Activated CD8-positive, alpha-beta memory T cell treated with anti-CD3 and anti-CD28 coated beads, Interleukin-2, amount 10 ng/mL, durations not matched to agents 7 days and 5 days (primary cell): ENCODE results near the gene PIK3R3. TPM values are rescaled to one million over a fixed set of nuclear protein-coding genes. Genes with fewer than 3 reads are reported as not detected.
A peak's percentile ranks its signal among the peaks of the same experiment; 100 is the strongest.
"Not testable (repeated sequence)": the region's sequence is repeated elsewhere in the genome, so short reads cannot be mapped to it uniquely, and the experiment has no call there.

Experiments used
- ATAC-seq: fragments of 150-1000 bp; cut with Tn5 transposase; one replicate; pipeline ENCODE4 v1.10.0; 2021; ENCODE audit warnings: moderate library complexity
- CTCF ChIA-PET: fragments of 350-600 bp; sonication (Branson Sonifier 250); formaldehyde crosslinking; loops from one replicate; lab custom pipeline; 2021; ENCODE audit warnings: antibody characterized with exemption; lab: Charles Lee
- DNase-seq: peaks from one replicate; pipeline ENCODE4 v3.0.0-alpha.2; 2020
- H3K27ac Mint-ChIP-seq: one replicate; pipeline ENCODE4 v1.8.0; 2021; ENCODE audit warnings: mild to moderate bottlenecking, mixed read lengths
- H3K27me3 Mint-ChIP-seq: one replicate; pipeline ENCODE4 v1.8.0; 2021; ENCODE audit warnings: mixed read lengths
- H3K36me3 Mint-ChIP-seq: one replicate; pipeline ENCODE4 v1.8.0; 2021; ENCODE audit warnings: mild to moderate bottlenecking, mixed read lengths
- H3K4me1 Mint-ChIP-seq: one replicate; pipeline ENCODE4 v1.8.0; 2021; ENCODE audit warnings: mixed read lengths
- H3K4me3 Mint-ChIP-seq: one replicate; pipeline ENCODE4 v1.8.0; 2021; ENCODE audit warnings: mild to moderate bottlenecking, moderate library complexity, mixed read lengths
- H3K9me3 Mint-ChIP-seq: one replicate; pipeline ENCODE4 v1.8.0; 2022; ENCODE audit warnings: low read depth, mixed read lengths
- total RNA-seq, 2 experiments: library from RNA; stranded (reverse); gene quantifications; one replicate each; pipeline ENCODE4 v1.2.3, GENCODE V29; 2021

Gene PIK3R3
- total RNA-seq, 2 experiments from 2014 or later, result 6.7 to 9.6 TPM

DNA sequence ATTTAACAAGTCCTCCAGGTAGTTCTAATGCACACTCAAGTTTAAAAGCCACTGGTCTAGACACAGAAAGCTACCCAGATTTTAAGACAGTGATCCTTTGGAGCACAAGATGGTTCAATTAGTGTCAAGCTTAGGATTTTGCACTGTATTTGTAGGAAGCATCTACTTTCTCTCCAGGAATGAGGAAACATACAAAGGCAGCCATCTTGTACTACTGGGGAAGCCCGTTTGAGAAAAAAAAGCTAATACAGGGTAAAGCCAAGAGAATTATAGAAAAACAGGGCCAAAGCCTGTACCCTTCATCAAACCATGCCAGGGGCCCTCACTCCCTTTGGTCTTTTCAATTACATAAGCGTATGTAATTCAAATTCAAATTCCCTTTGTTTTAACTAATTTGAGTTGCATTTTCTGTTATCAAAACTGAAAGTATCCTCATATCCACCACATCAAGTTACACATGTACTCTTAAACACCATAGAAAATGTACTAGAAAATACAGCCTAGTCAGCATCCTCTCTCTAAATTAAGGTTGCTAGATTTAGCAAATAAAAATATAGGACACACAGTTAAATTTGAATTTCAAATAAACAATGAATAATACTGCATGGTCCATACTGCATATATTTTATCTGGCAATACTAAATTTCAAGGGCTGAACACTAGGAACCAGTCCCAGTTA is 17.4 kb downstream of the PIK3R3 start:
- Mint-ChIP-seq H3K36me3 (no peaks in the 10 kb centered on the region), H3K27me3 (no peaks in the 10 kb centered on the region), H3K4me1 (peaks cover 10% of the 10 kb centered on the region), H3K27ac (peak overlapping the region; percentile 36), H3K9me3 (no peaks in the 10 kb centered on the region), H3K4me3 (no peak overlapping the region)
- ATAC-seq (no peak), DNase-seq (no peak)
- CTCF ChIA-PET, result interaction anchor here (0.8 to 1.3 kb wide), 2 partner anchors 8 to 9 kb away, joined by 3 read pairs; no protein-coding TSS in a partner anchor

DNA sequence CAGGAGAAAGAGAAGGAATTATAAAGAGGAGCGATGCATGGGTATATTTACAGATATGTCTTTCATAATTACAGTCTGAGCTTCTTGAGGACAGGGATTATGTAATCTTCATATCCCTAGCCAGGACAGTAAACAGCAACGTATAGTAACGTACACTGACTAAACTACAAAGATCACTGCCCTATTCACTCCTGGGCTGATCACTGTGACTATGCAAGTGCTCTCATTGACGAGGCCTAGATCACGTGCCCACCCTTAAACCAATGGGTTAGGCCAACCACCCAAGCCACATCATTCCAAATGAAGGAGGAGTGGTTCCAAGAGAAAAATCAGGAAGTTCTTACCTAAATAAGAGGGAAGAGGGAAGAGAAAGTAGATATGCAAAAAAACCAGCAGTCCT is 18.5 kb downstream of the PIK3R3 start:
- no peak for DNase-seq

GRCh38 chr1:46112108-46112507 is 20.3 kb downstream of the PIK3R3 start:
- H3K27ac Mint-ChIP-seq, result no peak overlapping the region
- CTCF ChIA-PET, result no interaction called here
- no peak for ATAC-seq
- peaks cover 9% of the 10 kb centered on the region for H3K4me1 Mint-ChIP-seq
- no peak for DNase-seq
- H3K36me3 Mint-ChIP-seq, result no peaks in the 10 kb centered on the region
- H3K9me3 Mint-ChIP-seq, result no peaks in the 10 kb centered on the region
- no peaks in the 10 kb centered on the region for H3K27me3 Mint-ChIP-seq
- no peak overlapping the region for H3K4me3 Mint-ChIP-seq

More for the DNA sequence above, 18.5 kb downstream of the PIK3R3 start:
- H3K4me3 Mint-ChIP-seq, result no peak overlapping the region
- ATAC-seq, result no peak
- H3K9me3 Mint-ChIP-seq, result no peaks in the 10 kb centered on the region
- no peak overlapping the region for H3K27ac Mint-ChIP-seq
- H3K4me1 Mint-ChIP-seq, result peaks cover 10% of the 10 kb centered on the region
- CTCF ChIA-PET, result no interaction called here
- H3K27me3 Mint-ChIP-seq, result no peaks in the 10 kb centered on the region
- H3K36me3 Mint-ChIP-seq, result no peaks in the 10 kb centered on the region

GRCh38 chr1:46110521-46110920 is 21.9 kb downstream of the PIK3R3 start:
- H3K4me1 Mint-ChIP-seq, result peaks cover 6% of the 10 kb centered on the region
- H3K27ac Mint-ChIP-seq, result no peak overlapping the region
- H3K9me3 Mint-ChIP-seq, result no peaks in the 10 kb centered on the region
- CTCF ChIA-PET, result no interaction called here
- no peaks in the 10 kb centered on the region for H3K27me3 Mint-ChIP-seq
- ATAC-seq (no peak), DNase-seq (no peak)
- H3K4me3 Mint-ChIP-seq, result no peak overlapping the region
- no peaks in the 10 kb centered on the region for H3K36me3 Mint-ChIP-seq

DNA sequence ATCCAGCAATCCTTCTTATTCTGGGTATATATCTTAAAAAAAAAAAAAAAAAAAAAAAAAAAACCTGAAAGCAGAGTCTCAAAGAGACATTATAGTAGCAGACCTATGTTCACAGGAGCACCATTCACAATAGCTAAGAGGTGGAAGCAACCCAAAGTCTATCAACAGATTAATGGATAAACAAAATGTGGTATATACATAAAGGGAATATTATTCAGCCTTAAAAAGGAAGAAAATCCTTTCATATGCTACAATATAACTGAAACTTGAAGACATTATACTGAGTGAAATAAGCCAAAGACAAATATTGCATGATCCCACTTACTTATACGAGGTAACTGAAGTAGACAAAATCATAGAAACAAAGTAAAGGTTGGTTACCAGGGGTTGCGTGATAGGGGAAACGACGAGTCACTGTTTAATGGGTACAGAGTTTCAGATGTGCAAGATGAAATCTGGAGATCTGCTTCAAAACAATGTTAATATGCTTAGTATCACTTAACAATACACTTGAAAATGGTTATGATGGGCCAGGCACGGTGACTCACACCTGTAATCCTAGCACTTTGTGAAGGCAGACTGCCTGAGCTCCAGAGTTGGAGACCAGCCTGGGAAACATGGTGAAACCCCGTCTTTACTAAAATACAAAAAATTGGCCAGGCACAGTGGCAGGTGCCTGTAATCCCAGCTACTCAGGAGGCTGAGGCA is 29.5 kb downstream of the PIK3R3 start:
- H3K4me3 Mint-ChIP-seq, result no peak overlapping the region
- DNase-seq (no peak), ATAC-seq (no peak)
- peaks cover 6% of the 10 kb centered on the region for H3K4me1 Mint-ChIP-seq
- no peak overlapping the region for H3K27ac Mint-ChIP-seq
- H3K9me3 Mint-ChIP-seq, result peaks cover 3% of the 10 kb centered on the region
- H3K27me3 Mint-ChIP-seq, result peaks cover 3% of the 10 kb centered on the region
- CTCF ChIA-PET, result no interaction called here
- H3K36me3 Mint-ChIP-seq, result peaks cover 6% of the 10 kb centered on the region

GRCh38 chr1:46099215-46099614 is 33.2 kb downstream of the PIK3R3 start:
- peaks cover 7% of the 10 kb centered on the region for H3K36me3 Mint-ChIP-seq
- ATAC-seq (no peak), DNase-seq (no peak)
- H3K4me1 Mint-ChIP-seq, result peaks cover 5% of the 10 kb centered on the region
- H3K27me3 Mint-ChIP-seq, result peaks cover 3% of the 10 kb centered on the region
- H3K4me3 Mint-ChIP-seq, result no peak overlapping the region
- H3K27ac Mint-ChIP-seq, result no peak overlapping the region
- H3K9me3 Mint-ChIP-seq, result peaks cover 3% of the 10 kb centered on the region
- CTCF ChIA-PET, result no interaction called here

GRCh38 chr1:46098027-46098712 is 34.3 kb downstream of the PIK3R3 start:
- no peak overlapping the region for H3K4me3 Mint-ChIP-seq
- H3K27me3 Mint-ChIP-seq, result peaks cover 3% of the 10 kb centered on the region
- H3K9me3 Mint-ChIP-seq, result peaks cover 3% of the 10 kb centered on the region
- no peak for ATAC-seq
- CTCF ChIA-PET, result no interaction called here
- H3K4me1 Mint-ChIP-seq, result peaks cover 5% of the 10 kb centered on the region
- H3K27ac Mint-ChIP-seq, result peak overlapping the region; percentile 15
- DNase-seq, result no peak
- H3K36me3 Mint-ChIP-seq, result peaks cover 7% of the 10 kb centered on the region

DNA sequence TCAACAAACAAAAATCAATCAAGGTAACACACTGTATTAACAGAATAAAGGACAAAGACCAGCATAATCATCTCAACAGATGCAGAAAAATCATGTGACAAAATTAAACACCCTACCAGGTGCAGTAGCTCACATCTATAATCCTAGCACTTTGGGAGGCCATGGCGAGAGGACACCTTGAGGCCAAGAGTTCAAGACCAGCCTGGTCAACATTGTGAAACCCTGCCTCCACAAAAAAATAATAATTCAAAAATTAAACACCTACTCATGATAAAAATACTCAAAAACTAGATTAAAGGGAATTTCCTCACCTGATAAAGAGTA is 35.3 kb downstream of the PIK3R3 start:
- DNase-seq (no peak), ATAC-seq (no peak)
- CTCF ChIA-PET, result interaction anchor here (0.6 kb wide), 1 partner anchor 289 kb away, joined by 4 read pairs; no protein-coding TSS in a partner anchor
- Mint-ChIP-seq H3K27ac (no peak overlapping the region), H3K4me3 (no peak overlapping the region), H3K36me3 (peaks cover 7% of the 10 kb centered on the region), H3K9me3 (peaks cover 3% of the 10 kb centered on the region), H3K4me1 (peaks cover 5% of the 10 kb centered on the region), H3K27me3 (peaks cover 3% of the 10 kb centered on the region)

DNA sequence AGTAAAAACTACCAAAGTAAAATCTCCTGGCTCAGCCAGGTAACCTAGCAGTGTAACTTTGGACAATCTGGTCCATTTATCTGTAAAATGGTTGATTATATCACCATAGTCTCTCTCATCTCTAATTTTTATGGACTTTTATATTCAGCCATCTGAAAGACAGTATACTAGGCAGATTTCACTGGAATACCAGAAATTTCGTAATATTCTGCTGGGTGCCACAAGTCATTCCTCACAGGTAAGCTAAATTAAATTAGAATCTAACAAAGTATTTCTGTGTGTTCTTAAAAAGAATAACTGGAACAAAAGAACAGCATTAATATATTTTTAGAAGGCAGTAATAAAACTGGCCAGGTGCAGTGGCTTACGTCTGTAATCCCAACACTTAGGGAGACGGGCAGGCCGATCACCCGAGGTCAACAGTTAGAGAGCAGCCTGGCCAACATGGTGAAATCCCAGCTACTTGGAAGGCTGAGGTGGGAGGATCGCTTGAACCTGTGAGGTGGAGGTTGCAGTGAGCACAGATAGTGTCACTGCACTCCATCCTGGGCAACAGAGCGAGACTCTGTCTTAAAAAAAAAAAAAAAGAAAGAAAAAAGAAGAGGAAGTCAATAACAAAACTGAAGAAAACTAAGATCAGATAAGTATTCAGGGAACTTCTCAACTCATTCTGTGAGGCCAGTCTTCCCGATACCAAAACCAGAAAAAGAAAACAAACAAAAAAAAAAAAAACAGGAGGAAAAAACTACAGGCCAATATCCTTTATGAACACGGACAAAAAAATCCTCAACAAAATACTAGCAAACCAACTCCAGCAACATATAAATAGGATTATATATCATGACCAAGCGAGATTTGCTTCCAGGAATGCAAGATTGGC is 35.9 kb downstream of the PIK3R3 start:
- DNase-seq (no peak), ATAC-seq (no peak)
- H3K27me3 Mint-ChIP-seq, result peaks cover 3% of the 10 kb centered on the region
- CTCF ChIA-PET, result interaction anchor here (0.6 kb wide), 1 partner anchor 289 kb away, joined by 4 read pairs; no protein-coding TSS in a partner anchor
- peaks cover 5% of the 10 kb centered on the region for H3K4me1 Mint-ChIP-seq
- H3K9me3 Mint-ChIP-seq, result peaks cover 3% of the 10 kb centered on the region
- no peak overlapping the region for H3K4me3 Mint-ChIP-seq
- H3K27ac Mint-ChIP-seq, result no peak overlapping the region
- peaks cover 6% of the 10 kb centered on the region for H3K36me3 Mint-ChIP-seq

- H3K27ac Mint-ChIP-seq, ATAC-seq, H3K9me3 Mint-ChIP-seq, H3K4me1 Mint-ChIP-seq, CTCF ChIA-PET, H3K36me3 Mint-ChIP-seq, DNase-seq, H3K27me3 Mint-ChIP-seq, H3K4me3 Mint-ChIP-seq: not testable (repeated sequence)
Measured at GRCh38 chr1:46095110-46095509, 37.3 kb downstream of the PIK3R3 start.

DNA sequence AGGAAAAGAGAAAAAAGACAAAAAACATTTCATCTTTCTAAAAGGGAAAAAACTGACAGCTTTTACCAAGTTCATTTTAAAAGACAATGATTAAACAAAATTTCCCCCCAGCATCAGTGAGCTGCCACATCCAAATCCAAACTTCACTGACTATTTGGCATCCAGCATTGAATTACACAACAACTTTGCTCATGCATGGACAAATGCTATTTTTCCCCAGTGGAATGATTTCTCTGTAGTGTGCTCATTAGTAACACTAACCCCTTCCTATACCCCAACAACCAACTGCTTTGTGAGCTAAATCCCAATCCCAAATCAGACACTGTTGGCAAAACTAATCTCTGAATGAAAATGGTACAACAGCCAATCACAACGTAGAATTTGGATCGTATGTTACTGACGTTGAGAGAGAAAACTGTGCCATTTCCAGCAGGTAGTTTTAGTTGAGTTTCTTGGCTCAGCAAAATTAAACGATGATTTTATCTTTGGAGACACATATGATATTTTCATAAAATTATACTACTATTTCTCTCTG is 37.9 kb downstream of the PIK3R3 start:
- CTCF ChIA-PET, result no interaction called here
- no peak for ATAC-seq

GRCh38 chr1:46093832-46094231 is 38.6 kb downstream of the PIK3R3 start:
- H3K4me3 Mint-ChIP-seq, H3K4me1 Mint-ChIP-seq, H3K9me3 Mint-ChIP-seq, H3K36me3 Mint-ChIP-seq, H3K27ac Mint-ChIP-seq, H3K27me3 Mint-ChIP-seq, ATAC-seq, DNase-seq: not testable (repeated sequence)
- CTCF ChIA-PET, result interaction anchor here (1.2 kb wide), 1 partner anchor 9 kb away, joined by 3 read pairs; no protein-coding TSS in a partner anchor

More for the DNA sequence above, 37.9 kb downstream of the PIK3R3 start:
- Mint-ChIP-seq H3K27ac (no peak overlapping the region), H3K27me3 (peaks cover 3% of the 10 kb centered on the region), H3K36me3 (peaks cover 5% of the 10 kb centered on the region), H3K4me3 (no peak overlapping the region), H3K4me1 (peaks cover 5% of the 10 kb centered on the region), H3K9me3 (peaks cover 3% of the 10 kb centered on the region)
- no peak for DNase-seq

GRCh38 chr1:46087891-46088290 is 44.5 kb downstream of the PIK3R3 start:
- H3K36me3 Mint-ChIP-seq, result no peaks in the 10 kb centered on the region
- CTCF ChIA-PET, result no interaction called here
- no peak overlapping the region for H3K4me3 Mint-ChIP-seq

More at GRCh38 chr1:46087891-46088290, 44.5 kb downstream of the PIK3R3 start:
- ATAC-seq, result no peak
- H3K4me1 Mint-ChIP-seq, result no peaks in the 10 kb centered on the region
- no peaks in the 10 kb centered on the region for H3K9me3 Mint-ChIP-seq
- peaks cover 9% of the 10 kb centered on the region for H3K27me3 Mint-ChIP-seq
- DNase-seq, result no peak
- no peak overlapping the region for H3K27ac Mint-ChIP-seq
